GM21825 (cell line): ENCODE measurements around the gene JUP.
"Not testable (repeated sequence)": the region's sequence is repeated elsewhere in the genome, so short reads cannot be mapped to it uniquely, and the experiment has no call there.

Experiments used
- ATAC-seq: cut with Tn5 transposase; IDR thresholded peaks from one replicate; pipeline ENCODE4 v1.9.1; 2021; ENCODE audit warnings: mild to moderate bottlenecking, moderate library complexity; ENCODE audit not compliant: unreplicated experiment

Gene JUP

DNA sequence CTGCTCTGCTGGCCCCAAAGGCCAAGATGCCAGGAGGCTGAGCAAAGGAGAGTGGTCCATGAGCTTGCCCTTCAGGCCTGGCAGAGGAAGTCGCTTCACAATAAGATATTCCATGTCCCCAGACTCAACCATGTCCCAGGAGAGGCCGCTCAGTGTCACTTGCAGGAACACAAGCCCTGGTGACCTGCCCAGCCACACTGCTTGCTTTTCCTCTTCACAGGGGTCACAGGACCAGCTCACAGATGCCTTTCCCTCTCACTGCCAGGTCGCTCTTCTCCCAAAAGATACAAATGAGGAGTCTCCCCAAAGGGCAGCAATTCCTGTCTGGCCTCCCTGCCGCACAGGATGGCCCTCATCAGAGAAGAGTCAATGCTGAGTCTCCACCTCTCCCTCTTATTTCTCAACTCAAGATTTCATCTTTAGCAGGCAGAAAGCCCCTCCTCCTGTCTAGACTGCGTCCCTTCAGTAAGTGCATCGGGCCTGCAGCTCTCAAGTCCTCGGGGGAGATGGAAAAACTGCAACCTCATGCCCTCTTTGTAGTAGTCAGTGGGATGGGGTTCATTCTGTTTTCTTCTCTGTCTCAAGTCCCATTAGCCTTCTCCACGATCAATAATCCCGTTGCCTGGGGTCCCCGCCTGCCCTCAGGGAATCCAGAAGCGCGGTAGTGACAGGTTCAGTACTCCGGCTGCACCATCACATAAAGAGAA is 5.0 kb downstream of the JUP start:
- ATAC-seq: no peak

DNA sequence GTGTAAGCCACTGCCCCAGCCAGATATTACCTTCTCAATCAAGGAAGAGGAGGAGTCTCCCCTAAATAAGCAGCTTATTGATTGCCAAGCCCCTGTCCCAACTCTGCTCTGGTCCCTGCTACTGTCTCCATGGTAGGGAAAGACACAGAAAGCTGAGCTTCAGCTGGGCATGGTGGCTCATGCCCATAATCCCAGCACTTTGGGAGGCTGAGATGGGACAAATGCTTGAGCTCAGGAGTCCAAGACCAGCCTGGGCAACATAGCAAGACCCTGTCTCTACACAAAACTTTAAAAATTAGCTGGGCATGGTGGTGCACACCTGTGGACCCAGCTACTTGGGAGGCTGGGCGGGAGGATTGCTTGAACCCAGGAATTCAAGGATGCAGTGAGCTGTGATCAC is 6.6 kb downstream of the JUP start:
- ATAC-seq: no peak

DNA sequence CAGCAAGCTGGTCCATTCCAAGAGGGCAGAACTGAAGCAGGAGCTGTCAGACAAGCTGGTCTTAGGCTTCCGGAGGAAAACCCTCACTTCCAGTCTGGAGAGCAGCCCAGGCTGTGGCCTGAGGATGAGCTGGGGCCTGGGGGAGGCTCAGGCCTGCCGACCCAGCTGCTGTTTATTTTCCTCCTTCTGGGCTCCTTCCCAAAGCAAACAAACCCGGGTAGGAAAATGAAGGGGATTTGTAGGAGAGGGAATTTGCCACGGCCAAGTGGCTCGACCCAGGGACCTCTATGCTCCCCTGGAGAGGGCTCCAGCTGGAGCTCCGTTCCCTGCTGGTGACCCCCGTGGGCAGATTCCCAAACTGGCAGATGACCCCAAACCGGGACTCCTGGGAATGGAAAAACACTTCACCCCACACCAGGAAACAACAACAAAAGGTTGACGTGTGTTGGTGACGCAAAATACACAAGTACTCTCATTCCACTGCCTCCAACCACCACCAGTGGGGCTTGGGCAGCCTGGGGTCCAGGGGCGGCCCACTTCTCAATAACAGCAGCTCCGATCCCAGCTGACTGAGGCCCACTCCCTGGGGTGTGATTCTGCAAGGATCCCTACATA is 8.8 kb downstream of the JUP start:
- no peak for ATAC-seq

DNA sequence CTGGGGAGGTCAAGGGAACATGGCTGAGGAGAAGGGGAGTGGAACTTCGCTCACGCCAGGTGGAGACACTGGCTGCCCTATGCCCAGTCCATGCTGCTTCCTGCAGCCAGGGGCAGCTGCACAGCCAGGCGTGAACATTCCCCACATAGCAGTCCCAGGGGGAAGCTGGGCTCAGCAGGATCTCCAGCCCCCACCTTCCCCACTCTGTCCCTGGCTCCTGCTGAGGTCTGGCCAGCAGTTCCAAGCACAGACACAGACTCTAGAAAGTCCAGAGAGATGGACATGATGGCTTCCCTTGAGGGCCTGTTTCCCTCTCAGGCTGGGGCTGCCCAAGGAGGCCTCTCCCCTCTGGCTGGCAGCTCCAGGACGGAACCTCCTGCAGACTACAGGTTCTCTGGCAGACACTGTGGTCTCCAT is 9.3 kb downstream of the JUP start:
- no peak for ATAC-seq

DNA sequence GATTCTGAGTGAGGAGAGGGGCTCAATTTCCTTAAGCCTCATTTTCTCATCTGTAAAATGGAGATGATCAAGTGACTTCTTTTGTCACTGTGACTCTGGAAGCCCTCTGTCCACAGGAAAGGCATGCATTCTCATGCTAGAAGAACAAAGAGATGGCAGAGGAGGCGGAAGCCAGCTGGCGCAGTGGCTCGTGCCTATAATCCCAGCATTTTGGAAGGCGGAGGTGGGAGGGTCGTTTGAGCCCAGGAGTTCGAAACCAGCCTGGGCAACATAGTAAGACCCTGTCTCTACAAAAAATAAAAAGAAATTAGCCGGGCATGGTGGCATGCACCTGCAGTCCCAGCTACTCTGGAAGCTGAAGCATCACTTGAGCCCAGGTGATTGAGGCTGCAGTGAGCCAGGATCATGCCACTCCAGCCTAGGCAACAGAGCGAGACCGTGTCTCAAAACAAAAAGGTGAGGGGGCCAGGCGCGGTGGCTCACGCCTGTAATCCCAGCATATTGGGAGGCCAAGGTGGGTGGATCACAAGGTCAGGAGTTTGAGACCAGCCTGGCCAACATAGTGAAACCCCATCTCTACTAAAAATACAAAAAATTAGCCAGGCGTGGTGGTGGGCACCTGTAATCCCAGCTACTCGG is 10.1 kb downstream of the JUP start:
- not testable (repeated sequence) for ATAC-seq

DNA sequence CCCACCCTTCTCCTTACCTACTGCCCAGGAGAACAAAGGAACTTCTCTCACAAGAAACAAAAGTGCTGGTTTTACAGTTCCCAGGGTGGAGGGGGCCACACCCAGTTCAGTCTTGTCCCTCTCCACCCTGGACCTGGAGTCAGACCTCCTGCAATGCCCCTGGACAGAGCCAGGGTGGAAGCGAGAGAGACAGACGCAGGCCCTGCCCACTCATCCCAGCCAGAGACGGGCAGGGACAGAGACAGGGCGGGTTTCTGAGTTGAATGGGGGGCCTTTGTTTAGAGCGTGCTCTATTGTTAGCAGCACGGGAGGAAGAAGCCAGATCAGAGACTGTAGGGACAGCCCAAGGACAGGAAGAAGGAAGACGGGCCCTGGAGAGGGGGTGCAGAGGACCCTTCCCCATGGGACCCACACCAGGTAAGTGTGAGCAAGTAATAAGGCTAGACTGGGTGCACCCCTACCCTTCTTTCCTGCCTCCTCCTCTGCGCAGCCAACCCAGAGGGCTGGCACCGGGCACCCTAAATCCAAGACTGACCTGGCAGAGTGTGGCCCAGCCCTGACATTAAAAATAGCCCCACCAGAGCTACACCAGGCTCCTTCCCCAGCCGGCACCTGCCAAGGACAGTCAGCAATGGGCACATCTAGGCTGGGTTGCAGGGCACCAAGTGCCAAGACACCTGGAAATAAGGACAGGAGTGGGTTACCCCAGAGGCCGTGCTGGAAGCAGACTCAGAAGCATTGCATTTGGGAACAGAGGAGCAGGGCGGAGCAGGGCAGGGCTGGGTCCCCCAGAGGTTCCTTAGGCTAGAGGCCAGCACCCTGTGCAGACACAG is 10.9 kb downstream of the JUP start:
- ATAC-seq: no peak

DNA sequence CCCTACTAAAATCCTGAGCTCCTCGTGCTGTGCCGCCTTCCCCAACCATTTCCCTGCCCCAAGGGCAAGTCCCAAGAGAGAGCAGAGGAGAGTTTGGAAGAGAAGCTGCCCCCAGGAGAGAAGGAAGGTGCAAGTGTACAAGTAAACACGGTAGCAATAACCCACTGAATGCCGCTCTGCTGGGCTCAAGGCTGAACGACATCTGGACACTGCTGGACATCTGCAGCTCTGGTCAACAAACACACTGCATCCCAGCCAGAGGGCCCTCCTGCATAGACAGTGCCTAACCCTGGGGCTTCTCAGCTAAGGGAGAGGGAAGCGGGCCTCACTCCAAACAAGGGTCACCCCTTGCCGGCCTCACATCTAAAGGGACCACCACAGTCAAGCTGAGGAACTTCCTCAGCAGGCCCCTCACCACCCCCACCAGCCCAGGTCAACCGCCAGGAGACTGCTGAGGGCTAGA is 12.7 kb downstream of the JUP start:
- no peak for ATAC-seq

DNA sequence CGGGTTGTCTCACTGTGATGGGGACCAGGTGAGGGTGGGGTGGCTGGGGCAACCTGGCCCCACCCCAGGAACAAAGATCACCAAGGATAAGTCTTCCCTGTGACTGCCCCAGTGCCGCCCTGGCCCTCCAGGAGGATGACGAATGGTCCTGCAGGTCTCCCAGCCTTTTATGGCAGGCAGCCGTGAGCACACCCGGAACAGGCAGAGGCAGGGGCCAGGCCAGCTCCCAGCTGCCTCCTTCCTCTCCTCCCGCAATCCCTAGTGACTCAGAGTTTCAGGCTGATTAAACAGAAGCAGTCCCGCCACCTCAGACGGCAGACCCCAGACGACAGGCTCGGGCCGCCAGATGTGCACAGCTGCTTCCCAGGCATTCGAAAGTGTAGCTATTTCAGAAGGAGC is 13.3 kb downstream of the JUP start:
- no peak for ATAC-seq

DNA sequence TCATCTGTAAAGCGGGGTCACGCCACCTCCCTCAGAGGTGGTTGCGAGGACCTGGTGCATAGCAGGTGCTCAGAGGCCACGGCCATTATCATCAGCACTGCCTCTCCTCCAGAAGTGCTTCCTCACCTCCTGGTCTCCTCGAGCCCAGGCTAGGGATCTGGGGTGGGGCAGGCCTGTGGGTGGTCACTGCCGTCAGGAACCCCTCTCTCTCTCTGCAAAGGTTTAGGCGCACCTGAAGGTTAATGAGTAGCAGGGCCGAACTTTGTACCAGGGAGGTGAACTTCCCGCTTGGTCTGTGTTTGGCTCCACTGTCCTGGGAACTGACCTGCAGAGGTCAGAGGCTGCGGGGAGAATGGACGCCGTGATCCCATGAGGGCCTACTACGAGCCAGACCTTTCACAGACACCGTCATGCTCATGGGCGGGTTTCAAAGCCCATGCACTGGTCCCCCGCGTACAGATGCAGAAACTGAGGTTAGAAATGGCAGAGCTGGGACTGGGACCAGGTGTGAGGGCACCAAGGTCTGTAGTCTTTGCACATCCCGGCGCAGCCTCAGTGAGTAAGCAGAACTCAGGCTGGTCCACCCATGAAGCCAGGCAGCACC is 13.8 kb downstream of the JUP start:
- ATAC-seq: no peak

DNA sequence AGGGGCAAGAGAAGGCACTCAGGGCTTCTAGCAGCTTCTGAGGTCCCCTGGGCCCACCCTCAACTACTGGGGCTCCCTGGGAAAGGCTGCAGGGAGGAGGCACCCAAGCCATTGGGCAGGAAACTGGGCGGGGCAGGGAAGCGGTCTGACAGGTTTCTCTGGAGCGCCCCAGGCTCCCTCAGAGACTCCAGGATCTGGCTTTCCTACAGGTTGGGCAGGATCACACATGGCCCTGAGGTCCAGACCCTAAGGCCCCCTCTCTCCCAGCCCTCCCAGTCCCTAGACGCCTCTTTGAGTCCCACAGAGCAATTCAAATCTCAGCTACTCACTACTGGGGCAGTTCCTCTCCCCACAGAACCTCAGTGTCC is 14.3 kb downstream of the JUP start:
- no peak for ATAC-seq

DNA sequence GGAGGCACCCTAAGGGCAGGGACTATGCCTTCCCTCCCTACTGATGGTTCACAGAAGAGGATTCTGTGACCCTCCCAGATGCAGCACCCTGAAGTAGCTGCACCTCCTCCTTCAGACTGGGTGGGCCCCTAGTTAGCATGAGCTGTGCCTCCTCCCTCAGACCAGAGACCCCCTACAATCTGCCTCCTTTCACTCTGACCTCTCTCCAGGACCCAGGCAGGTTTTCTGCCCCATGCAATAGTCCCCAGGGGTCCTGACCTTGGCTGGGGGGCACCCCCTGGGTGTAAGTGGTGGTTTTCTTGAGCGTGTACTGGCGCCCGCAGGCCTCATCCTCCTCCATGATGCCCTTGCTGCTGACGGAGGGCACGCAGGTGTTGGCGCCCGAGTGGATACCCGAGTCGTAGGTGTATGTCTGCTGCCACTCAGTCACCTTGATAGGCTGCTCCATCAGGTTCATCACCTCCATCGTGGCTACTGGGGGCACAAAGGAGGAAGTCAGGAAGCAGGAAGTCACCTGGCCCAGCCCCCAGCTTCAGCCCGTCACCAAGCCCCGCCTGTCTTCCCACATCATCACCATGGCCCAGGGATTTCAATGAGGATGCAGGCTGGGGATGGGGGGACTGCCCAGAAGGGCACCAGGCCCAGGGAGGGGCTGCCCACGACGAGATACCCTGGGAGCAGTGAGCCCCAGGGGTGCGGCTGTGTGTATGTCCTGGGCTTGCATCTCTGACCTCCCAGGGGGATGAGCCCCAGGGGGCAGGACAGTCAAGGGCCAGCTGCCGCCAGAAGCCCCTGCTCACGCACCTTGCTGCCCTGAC is 14.9 kb downstream of the JUP start:
- no peak for ATAC-seq

DNA sequence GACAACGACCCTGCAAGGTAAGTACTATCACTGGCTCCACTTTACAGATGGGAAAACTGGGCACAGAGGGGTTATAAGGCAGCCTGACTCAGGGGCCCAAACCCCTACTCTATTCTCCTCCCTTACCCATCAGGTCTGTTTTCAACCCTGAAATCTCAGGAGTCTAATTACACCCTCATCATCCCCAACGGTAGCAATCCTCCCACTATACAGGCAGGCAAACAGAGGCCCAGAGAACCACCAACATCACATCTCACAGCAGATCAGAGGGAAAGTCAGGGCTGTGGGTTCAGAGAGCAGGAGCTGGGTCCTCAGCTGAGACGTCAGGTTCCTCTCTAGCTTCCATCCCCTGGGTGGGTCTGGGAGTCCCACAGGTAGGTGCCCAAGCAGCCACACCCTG is 16.5 kb downstream of the JUP start:
- no peak for ATAC-seq

DNA sequence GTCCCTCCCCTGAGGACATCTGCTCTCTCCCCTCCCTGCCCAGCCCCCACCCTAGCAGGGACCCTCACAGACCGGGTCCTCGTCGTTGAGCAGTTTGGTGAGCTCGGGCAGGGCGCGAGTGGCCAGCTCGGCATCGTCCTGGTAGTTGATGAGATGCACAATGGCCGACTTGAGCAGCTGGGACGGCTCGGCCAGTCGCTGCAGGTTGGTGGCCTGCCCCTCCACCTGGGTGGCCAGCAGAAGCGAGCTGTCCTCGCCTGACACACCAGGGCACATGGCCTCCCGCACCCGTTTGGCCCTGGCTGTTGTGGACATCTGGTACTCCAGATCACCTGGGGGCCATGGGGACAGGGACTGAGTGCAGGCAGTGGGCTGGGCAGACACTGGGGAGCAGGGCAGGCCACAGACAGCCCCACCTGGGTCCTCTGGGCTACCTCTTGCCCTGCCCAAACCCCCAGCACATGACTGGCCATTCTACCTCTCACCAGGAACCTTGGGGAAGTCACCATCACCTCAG is 17.1 kb downstream of the JUP start:
- ATAC-seq: no peak

DNA sequence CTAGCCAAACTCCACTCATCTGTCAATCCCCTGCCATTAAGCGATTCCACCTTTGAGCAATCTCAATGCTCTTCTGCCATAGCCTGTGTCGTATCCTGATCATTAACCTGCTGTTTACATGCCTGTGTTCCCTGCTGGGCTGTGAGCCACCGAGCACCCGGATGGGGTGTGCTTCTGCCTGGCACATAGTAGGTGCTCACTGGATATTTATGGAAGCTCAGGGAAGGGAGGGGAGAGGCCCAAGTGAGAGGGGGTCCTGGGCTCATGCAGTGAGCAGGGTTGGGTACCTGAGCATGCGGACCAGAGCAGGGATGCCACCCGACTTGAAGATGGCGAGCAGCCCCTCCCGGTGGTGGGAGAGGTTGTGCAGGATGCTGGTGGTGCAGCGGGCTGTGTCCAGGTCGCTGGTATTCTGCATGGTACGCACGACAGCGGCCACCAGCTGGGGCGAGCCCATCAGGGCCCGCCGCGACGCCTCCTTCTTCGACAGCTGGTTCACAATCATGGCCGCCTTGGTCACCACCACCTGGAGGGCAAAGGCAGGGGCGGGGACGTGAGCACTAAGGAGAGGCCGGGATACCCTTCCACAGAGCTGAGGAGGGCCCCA is 17.7 kb downstream of the JUP start:
- no peak for ATAC-seq

DNA sequence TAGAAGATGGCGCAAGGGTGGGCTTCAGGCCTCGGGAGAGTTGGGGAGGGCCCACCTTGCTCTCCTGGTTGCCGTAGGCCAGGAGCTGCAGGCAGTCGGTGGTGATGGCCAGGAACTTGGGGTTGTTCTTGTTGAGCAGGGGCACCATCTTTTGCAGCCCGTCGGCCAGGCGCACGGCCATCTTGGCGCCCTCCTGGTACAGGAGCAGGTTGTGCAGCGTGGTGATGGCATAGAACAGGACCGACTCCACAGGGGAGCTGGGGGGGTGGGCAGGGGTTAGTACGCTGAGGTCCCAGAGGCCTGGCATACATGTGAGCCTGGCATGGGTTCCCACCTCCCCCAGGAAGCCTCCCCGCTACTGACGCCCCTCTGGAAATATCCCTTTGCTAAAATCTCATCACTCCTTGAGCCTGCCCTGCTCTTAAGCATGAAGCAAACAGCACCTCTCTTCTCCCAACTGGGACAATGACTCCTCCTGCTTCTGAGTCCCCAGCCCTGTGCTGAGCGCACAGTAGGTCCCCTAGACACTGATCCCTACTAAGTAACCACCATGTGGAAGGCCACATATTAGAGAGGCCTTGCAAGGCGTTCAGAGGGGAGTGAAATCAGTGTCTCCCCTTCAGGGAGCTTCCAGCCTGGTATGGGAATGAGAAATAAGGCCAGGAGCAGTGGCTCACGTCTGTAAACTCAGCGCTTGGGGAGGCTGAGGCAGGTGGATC is 19.0 kb downstream of the JUP start:
- ATAC-seq: no peak

DNA sequence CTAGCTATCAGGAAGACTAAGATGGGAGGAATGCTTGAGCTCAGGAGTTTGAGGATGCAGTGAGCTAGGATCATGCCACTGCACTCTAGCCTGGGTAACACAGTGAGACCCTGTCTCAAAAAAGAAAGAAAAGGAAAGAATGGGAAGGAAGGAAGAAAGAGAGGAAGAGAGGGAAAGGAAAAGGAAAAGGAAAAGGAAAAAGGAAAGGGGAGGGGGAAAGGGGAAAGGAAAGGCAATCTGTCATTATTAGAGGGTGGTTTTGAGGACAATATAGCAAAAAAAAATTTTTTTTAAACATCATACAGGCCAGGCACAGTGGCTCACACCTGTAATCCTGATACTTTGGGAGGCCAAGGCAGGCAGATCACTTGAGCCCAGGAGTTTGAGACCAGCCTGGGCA is 20.4 kb downstream of the JUP start:
- no peak for ATAC-seq

DNA sequence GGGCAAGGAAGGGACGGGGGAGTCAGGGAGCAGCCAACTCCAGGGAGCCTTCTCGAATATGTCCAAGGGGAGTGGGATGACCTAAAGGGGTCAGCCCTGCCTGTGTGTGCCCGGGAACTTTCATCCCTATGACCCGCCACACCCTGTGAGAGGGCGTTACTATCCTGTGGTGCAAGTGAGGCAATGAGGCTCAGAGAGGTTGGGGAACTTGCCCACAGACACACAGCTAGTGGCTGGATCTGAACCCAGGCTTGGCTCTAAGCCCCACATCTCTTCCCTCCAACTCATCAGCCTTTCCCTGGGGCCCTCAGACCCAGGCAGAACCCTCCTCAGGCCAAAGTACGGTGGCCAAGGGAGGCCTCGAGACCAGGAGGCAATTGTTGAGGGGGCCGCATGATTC is 23.2 kb downstream of the JUP start:
- ATAC-seq: no peak

DNA sequence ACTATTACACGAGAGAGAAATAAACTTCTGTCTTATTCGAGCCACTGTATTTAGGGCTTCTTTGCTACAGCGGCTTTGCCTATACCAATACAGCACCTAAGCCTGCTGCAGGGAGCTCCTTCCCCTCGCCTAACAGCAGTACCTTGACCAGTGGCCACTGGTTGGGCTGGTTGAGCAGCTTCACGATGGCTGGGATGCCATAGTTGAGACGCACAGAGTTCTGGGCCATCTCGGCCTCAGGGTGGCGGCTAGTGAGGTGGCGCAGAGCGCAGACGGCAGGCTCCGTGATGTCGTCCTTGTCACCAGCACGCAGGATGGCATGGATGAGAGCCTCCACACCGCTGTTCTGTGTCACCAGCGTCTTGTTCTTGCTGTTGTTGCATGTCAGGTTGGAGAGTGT is 23.7 kb downstream of the JUP start:
- ATAC-seq: no peak

DNA sequence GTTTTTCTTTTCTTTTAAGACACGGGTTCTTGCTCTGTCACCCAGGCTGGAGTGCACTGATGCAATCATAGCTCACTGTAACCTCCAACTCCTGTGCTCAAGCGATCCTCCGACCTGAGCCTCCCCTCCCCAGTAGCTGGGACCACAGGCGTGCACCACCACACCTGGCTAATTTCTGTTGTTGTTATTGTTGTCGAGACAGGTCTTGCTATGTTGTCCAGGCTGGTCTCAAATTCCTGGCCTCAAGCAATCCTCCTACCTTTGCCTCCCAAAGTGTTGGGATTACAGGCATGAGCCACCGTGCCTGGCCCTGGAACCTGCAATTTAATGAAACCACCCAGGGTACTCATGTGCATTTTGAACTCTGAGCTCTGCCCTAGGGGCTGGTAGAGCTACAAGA is 24.1 kb downstream of the JUP start:
- no peak for ATAC-seq
